ENCODE results near the gene IRF6. TPM values are rescaled to one million over a fixed set of nuclear protein-coding genes. Genes with fewer than 3 reads are reported as not detected.

The IRF6 gene
- total and polyA plus RNA-seq, 2 of the 8 experiments (the other 6 are each of a cell fraction or from before 2014, with no cell fraction given): 9.6 to 13.4 TPM

- H2BK12ac ChIP-seq (ENCODE audit: low read depth, low read length): no peak overlapping the region
- H2BK120ac ChIP-seq (replicated peaks; ENCODE audit: low read depth, low read length): no peak overlapping the region
- no peak overlapping the region for H3K56ac ChIP-seq (replicated peaks; ENCODE audit: insufficient read length, low read depth, low read length)
- no peaks in the 10 kb centered on the region for H3K4me1 ChIP-seq (replicated peaks in 1 of 4; ENCODE audit: control insufficient read depth in 3 of 4, insufficient read depth in 4 of 4, low read length in 3 of 4)
- no peak overlapping the region for H4K5ac ChIP-seq (ENCODE audit: insufficient read length, low read depth, low read length)
- no peaks in the 10 kb centered on the region; a peak in 1 of 4 replicates for H3K9me3 ChIP-seq (ENCODE audit: insufficient read depth in 2 of 2, low read depth in 1 of 2, low read length in 1 of 2)
- FAIRE-seq (no peak), DNase-seq (ENCODE audit: low read depth in 1 of 2, low spot score in 2 of 2) (no peak)
- H4K8ac ChIP-seq (ENCODE audit: extremely low read depth, insufficient read depth, low read length): no peak overlapping the region
- H3K79me1 ChIP-seq (ENCODE audit: low read depth, low read length): no peaks in the 10 kb centered on the region
- no peak overlapping the region for H2AFZ ChIP-seq (ENCODE audit: low read length)
- H2BK15ac ChIP-seq (ENCODE audit: low read length): no peak overlapping the region
- WGBS, 2 experiments (ENCODE audit: extremely low coverage in 1 of 2, insufficient coverage in 1 of 2, insufficient read length in 1 of 2, insufficient replicate concordance in 2 of 2, low coverage in 1 of 2, low lambda C conversion rate in 2 of 2, missing lambda C conversion rate in 1 of 2): 91% methylated on average over 2 of the region's 2 CpGs; no CpG with 5 or more reads in 1 of the 2 experiments
- H3K23ac ChIP-seq (ENCODE audit: insufficient read length): no peak overlapping the region
- ChIA-PET POLR2A (ENCODE audit: partially characterized antibody) (no interaction called here), CTCF (ENCODE audit: partially characterized antibody) (interaction anchor here (1.2 kb wide), 1 partner anchor 9 kb away, joined by 3 read pairs; no protein-coding TSS in a partner anchor)
- TF ChIP-seq ATF2 (IDR thresholded peaks at IDR 0.05; ENCODE audit: low read length): no peak
- TF ChIP-seq GABPA (IDR thresholded peaks at IDR 0.05; ENCODE audit: borderline replicate concordance, insufficient read depth, low read length): no peak
- TF ChIP-seq KDM1A (IDR thresholded peaks at IDR 0.05; ENCODE audit: borderline replicate concordance, low read length): no peak
- TF ChIP-seq TEAD4 (IDR thresholded peaks at IDR 0.05; ENCODE audit: low read depth, low read length): no peak
- TF ChIP-seq FOSL1 (IDR thresholded peaks at IDR 0.05; ENCODE audit: insufficient read depth, low read depth, low read length): no peak
- TF ChIP-seq PHF8 (conservative IDR thresholded peaks at IDR 0.05; ENCODE audit: low read depth, low read length): no peak
- no peak for TF ChIP-seq CBX5 (IDR thresholded peaks at IDR 0.05; ENCODE audit: low read depth, low read length)
- TF ChIP-seq ZNF274 (IDR thresholded peaks at IDR 0.05; ENCODE audit: borderline replicate concordance, extremely low read depth, low read length): no peak
- TF ChIP-seq BRCA1 (IDR thresholded peaks at IDR 0.05; ENCODE audit: low read depth, low read length): no peak
- TF ChIP-seq ASH2L (IDR thresholded peaks at IDR 0.05; ENCODE audit: low read length): no peak
- no peak overlapping the region for H3K9ac ChIP-seq (replicated peaks in 1 of 4; ENCODE audit: extremely low read depth in 1 of 4, low read depth in 3 of 4, low read length in 3 of 4)
- no peak overlapping the region for H3K4me3 ChIP-seq (ENCODE audit: extremely low read depth in 1 of 4, insufficient read depth in 2 of 4, low read depth in 3 of 4, low read length in 4 of 4)
- H3K23me2 ChIP-seq (ENCODE audit: low read depth, low read length): no peaks in the 10 kb centered on the region
- no peaks in the 10 kb centered on the region for H4K20me1 ChIP-seq (replicated peaks in 1 of 2; ENCODE audit: control insufficient read depth in 1 of 2, insufficient read depth in 2 of 2, low read length in 2 of 2)
- peaks cover 0 to 27% (median 20%) of the 10 kb centered on the region in 4 experiments; a peak in 7 of 8 replicates for H3K36me3 ChIP-seq (ENCODE audit: control insufficient read depth in 2 of 4, insufficient read depth in 4 of 4, low read length in 3 of 4)
- no peak overlapping the region for H2BK5ac ChIP-seq (ENCODE audit: low read depth, low read length)
- no peak overlapping the region for H3K4me2 ChIP-seq (ENCODE audit: insufficient read depth in 1 of 2, low read depth in 2 of 2, low read length in 2 of 2)
- H3K4ac ChIP-seq (replicated peaks; ENCODE audit: insufficient read length, low read depth, low read length): no peak overlapping the region
- H3K27me3 ChIP-seq (replicated peaks in 1 of 4; ENCODE audit: control insufficient read depth in 3 of 4, extremely low read depth in 1 of 4, insufficient read depth in 3 of 4, low read length in 3 of 4): no peaks in the 10 kb centered on the region
- no peak overlapping the region for H4K91ac ChIP-seq (replicated peaks; ENCODE audit: insufficient read length, low read length)
- H3K18ac ChIP-seq (ENCODE audit: extremely low read depth, low read length): no peak overlapping the region
- no peaks in the 10 kb centered on the region for H3K79me2 ChIP-seq (ENCODE audit: control insufficient read depth in 1 of 2, insufficient read depth in 2 of 2, low read length in 2 of 2)
- no peak overlapping the region for H3K14ac ChIP-seq (ENCODE audit: insufficient read length)
- no peak overlapping the region for H3K27ac ChIP-seq (ENCODE audit: low read depth, low read length)
- no peak overlapping the region for H2BK20ac ChIP-seq (ENCODE audit: low read length)
- H2AK5ac ChIP-seq (ENCODE audit: low read depth, low read length): no peak overlapping the region
These were observed 47.7 kb upstream of the IRF6 start for GRCh38 chr1:209853676-209854075.

Data from H1 (cell line).